HEK293 (cell line): Measurements from ENCODE around the gene C20orf96.

ENCODE experiments used
- SETDB1 ChIP-seq: IDR thresholded peaks from one replicate; pipeline ENCODE4 v1.6.1; 2017; ENCODE audit warnings: mild to moderate bottlenecking, low read length, moderate library complexity, mixed read lengths; ENCODE audit not compliant: insufficient read length
- ZBTB7A ChIP-seq: fragments of 450-650 bp; formaldehyde crosslinking; IDR thresholded peaks from 2 replicates; pipeline ENCODE4 v1.5.1; 2016; ENCODE audit warnings: low read depth, missing biosample characterization, missing genetic modification characterization
- ZNF24 ChIP-seq: fragments of 450-650 bp; formaldehyde crosslinking; IDR thresholded peaks from 2 replicates; pipeline ENCODE4 v1.5.1; 2016; ENCODE audit warnings: missing biosample characterization, missing genetic modification characterization
- TF ChIP-seq, protein P1 (sequence below): fragments of 450-650 bp; formaldehyde crosslinking; IDR thresholded peaks from 2 replicates; pipeline ENCODE4 v1.5.1; 2016; ENCODE audit warnings: missing biosample characterization, missing genetic modification characterization

DNA sequence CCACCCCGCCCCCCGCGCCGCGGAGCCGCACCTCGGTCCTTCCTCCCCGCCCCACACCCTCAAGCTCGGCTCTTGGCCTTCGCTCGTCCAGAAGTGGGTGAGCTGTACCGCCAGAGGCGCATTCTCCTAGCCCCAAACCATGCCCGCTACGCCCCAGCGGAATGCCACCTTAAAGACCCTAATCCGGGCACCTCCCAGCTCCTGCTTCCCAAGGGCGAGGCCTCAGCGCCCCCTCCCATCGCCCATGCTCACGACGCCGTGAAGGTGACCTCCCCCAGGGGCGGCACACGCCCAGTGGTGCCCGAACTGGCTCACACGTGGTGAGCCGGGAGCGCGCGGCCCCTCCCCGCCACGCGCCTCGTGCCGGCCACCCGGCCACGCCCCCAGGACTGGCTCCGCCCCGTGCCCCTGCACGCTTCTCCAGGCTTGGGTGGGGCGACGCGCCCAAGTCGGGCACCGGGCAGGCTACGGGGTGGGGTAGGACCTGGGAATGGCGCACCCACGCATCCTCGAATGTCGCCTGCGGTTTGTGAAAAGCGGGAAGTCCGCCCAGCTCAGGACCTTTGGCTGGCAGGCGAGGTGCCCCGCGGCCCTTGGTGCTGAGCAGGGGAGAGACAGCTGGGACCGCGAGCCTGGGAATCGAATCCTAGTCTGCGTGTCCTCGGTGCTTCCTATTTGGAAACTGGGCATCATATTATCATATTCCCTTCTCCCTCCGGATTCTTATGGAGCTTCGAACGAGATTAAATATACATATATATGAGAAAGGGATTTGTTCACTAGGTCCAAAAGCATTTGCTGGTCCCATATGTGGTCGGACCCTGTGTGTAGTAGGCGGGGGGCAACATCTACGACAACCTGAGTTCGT, 33.9 kb upstream of the C20orf96 start:
- TF ChIP-seq ZNF24 (tag by site-specific recombination) (peak; percentile 51; the same call in 1 of the 2 replicates), SETDB1 (no peak), ZBTB7A (tag by site-specific recombination) (no peak; the same call in 1 of the 2 replicates)
- TF ChIP-seq, protein P1, sequence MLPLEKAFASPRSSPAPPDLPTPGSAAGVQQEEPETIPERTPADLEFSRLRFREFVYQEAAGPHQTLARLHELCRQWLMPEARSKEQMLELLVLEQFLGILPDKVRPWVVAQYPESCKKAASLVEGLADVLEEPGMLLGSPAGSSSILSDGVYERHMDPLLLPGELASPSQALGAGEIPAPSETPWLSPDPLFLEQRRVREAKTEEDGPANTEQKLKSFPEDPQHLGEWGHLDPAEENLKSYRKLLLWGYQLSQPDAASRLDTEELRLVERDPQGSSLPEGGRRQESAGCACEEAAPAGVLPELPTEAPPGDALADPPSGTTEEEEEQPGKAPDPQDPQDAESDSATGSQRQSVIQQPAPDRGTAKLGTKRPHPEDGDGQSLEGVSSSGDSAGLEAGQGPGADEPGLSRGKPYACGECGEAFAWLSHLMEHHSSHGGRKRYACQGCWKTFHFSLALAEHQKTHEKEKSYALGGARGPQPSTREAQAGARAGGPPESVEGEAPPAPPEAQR, result no peak
